IMR-90 (cell line): Measurements from ENCODE around the gene XRCC4.

Source experiments
- BHLHE40 ChIP-seq: fragments of 150-350 bp; IDR thresholded peaks from 2 replicates; pipeline ENCODE4 v1.6.1; 2016; ENCODE audit warnings: mild to moderate bottlenecking, low read depth, low read length
- CEBPB ChIP-seq: IDR thresholded peaks from 2 replicates; pipeline ENCODE4 v1.6.1; 2012; ENCODE audit warnings: low read depth, low read length, improper control_type of control experiment
- CHD1 ChIP-seq: IDR thresholded peaks from 2 replicates; pipeline ENCODE4 v1.6.1; 2012; ENCODE audit warnings: low read depth, low read length, improper control_type of control experiment
- ELK1 ChIP-seq: fragments of 150-350 bp; IDR thresholded peaks from 2 replicates; pipeline ENCODE4 v1.6.1; 2016; ENCODE audit warnings: low read depth, mild to moderate bottlenecking, low read length, moderate library complexity, borderline replicate concordance
- MAFK ChIP-seq: IDR thresholded peaks from 2 replicates; pipeline ENCODE4 v1.6.1; 2012; ENCODE audit warnings: low read depth, low read length, improper control_type of control experiment
- MAZ ChIP-seq: IDR thresholded peaks from 2 replicates; pipeline ENCODE4 v1.6.1; 2012; ENCODE audit warnings: low read depth, mild to moderate bottlenecking, low read length, improper control_type of control experiment, moderate library complexity, borderline replicate concordance
- MXI1 ChIP-seq: IDR thresholded peaks from 2 replicates; pipeline ENCODE4 v1.6.1; 2012; ENCODE audit warnings: low read depth, mild to moderate bottlenecking, low read length, moderate library complexity, borderline replicate concordance
- POLR2A ChIP-seq: IDR thresholded peaks from 2 replicates; pipeline ENCODE4 v1.6.1; 2012; ENCODE audit warnings: mild to moderate bottlenecking, low read depth, low read length
- RAD21 ChIP-seq: IDR thresholded peaks from 2 replicates; pipeline ENCODE4 v1.6.1; 2012; ENCODE audit warnings: low read length, improper control_type of control experiment
- RCOR1 ChIP-seq: IDR thresholded peaks from 2 replicates; pipeline ENCODE4 v1.6.1; 2012; ENCODE audit warnings: mild to moderate bottlenecking, low read length, improper control_type of control experiment; ENCODE audit not compliant: insufficient replicate concordance
- RFX5 ChIP-seq: IDR thresholded peaks from 2 replicates; pipeline ENCODE4 v1.8.0; 2012; ENCODE audit warnings: low read depth, mild to moderate bottlenecking, low read length, moderate library complexity
- SMC3 ChIP-seq: fragments of 150-350 bp; IDR thresholded peaks from 2 replicates; pipeline ENCODE4 v1.6.1; 2016; ENCODE audit warnings: low read depth, mild to moderate bottlenecking, antibody characterized with exemption, low read length, moderate library complexity
- TF ChIP-seq, protein P1 (sequence below): conservative IDR thresholded peaks from 2 replicates; pipeline ENCODE4 v1.5.1; 2012; ENCODE audit warnings: mild to moderate bottlenecking, low read depth, low read length, improper control_type of control experiment
- TF ChIP-seq, protein P2 (sequence below): fragments of 150-350 bp; IDR thresholded peaks from 2 replicates; pipeline ENCODE4 v1.6.1; 2017; ENCODE audit warnings: mild to moderate bottlenecking, antibody characterized with exemption, low read length, low read depth

- TF ChIP-seq, protein P1, sequence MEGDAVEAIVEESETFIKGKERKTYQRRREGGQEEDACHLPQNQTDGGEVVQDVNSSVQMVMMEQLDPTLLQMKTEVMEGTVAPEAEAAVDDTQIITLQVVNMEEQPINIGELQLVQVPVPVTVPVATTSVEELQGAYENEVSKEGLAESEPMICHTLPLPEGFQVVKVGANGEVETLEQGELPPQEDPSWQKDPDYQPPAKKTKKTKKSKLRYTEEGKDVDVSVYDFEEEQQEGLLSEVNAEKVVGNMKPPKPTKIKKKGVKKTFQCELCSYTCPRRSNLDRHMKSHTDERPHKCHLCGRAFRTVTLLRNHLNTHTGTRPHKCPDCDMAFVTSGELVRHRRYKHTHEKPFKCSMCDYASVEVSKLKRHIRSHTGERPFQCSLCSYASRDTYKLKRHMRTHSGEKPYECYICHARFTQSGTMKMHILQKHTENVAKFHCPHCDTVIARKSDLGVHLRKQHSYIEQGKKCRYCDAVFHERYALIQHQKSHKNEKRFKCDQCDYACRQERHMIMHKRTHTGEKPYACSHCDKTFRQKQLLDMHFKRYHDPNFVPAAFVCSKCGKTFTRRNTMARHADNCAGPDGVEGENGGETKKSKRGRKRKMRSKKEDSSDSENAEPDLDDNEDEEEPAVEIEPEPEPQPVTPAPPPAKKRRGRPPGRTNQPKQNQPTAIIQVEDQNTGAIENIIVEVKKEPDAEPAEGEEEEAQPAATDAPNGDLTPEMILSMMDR, result no peak
- no peak for TF ChIP-seq POLR2A
- no peak for TF ChIP-seq MXI1
- TF ChIP-seq RAD21, result no peak
- no peak for TF ChIP-seq RCOR1
- TF ChIP-seq CEBPB, result no peak
- TF ChIP-seq, protein P2, sequence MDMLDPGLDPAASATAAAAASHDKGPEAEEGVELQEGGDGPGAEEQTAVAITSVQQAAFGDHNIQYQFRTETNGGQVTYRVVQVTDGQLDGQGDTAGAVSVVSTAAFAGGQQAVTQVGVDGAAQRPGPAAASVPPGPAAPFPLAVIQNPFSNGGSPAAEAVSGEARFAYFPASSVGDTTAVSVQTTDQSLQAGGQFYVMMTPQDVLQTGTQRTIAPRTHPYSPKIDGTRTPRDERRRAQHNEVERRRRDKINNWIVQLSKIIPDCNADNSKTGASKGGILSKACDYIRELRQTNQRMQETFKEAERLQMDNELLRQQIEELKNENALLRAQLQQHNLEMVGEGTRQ, result no peak
- TF ChIP-seq MAFK, result no peak
- no peak for TF ChIP-seq MAZ
- no peak for TF ChIP-seq BHLHE40
- no peak for TF ChIP-seq RFX5
- no peak for TF ChIP-seq SMC3
- no peak for TF ChIP-seq ELK1
- no peak for TF ChIP-seq CHD1
Measured at GRCh38 chr5:83048811-83049210, 28.5 kb upstream of the XRCC4 start.
